ENCODE measurements around the gene SPACA4. TPM values are rescaled to one million over a fixed set of nuclear protein-coding genes. Genes with fewer than 3 reads are reported as not detected.

The SPACA4 gene
- total and polyA plus RNA-seq, 10 of the 15 experiments (the other 5 are each of a cell fraction or from before 2014, with no cell fraction given), result not detected

- in situ Hi-C loops (cut with MboI), result loop anchor here (5.0 kb wide), 1 partner anchor 270 kb away; no protein-coding TSS in a partner anchor
- H2AFZ ChIP-seq (ENCODE audit: control insufficient read depth, low read depth, low read length), result no peak overlapping the region
- FAIRE-seq, result no peak
- SMC1A ChIA-PET (ENCODE audit: uncharacterized antibody, unreplicated experiment), result interaction anchor here (1.6 kb wide), 1 partner anchor 82 kb away, joined by 4 read pairs; no protein-coding TSS in a partner anchor
- CTCF ChIA-PET, result interaction anchor here (0.7 to 9.9 kb wide), 7 partner anchors 21 to 967 kb away, joined by 3 to 155 read pairs (median 9); no protein-coding TSS in a partner anchor
- H3K9me3 ChIP-seq (replicated peaks; ENCODE audit: control insufficient read depth, insufficient read depth, low read length), result no peaks in the 10 kb centered on the region
- no peaks in the 10 kb centered on the region for H4K20me1 ChIP-seq (ENCODE audit: control insufficient read depth, insufficient read depth)
- H3K4me2 ChIP-seq (ENCODE audit: control insufficient read depth, insufficient read depth), result no peak overlapping the region
- peaks cover 4% of the 10 kb centered on the region for H3K4me1 ChIP-seq (ENCODE audit: control insufficient read depth, insufficient read depth, low read length)
- H3K9ac ChIP-seq (ENCODE audit: control insufficient read depth, insufficient read depth, low read length), result no peak overlapping the region
- DNase-seq (ENCODE audit: low read depth, low spot score), result no peak
- intact Hi-C loops (cut with micrococcal nuclease; ENCODE audit: unreplicated experiment), result no loop called here
- RAD21 ChIA-PET (ENCODE audit: unreplicated experiment), result interaction anchor here (0.6 to 6.8 kb wide), 8 partner anchors 21 to 273 kb away, joined by 3 to 69 read pairs (median 3); no protein-coding TSS in a partner anchor
- no peaks in the 10 kb centered on the region for H3K36me3 ChIP-seq (ENCODE audit: control insufficient read depth in 2 of 2, insufficient read depth in 2 of 2, low read length in 1 of 2)
- no peak for TF ChIP-seq CHD2 (IDR thresholded peaks at IDR 0.05; ENCODE audit: borderline replicate concordance, low read depth, low read length)
- TF ChIP-seq EZH2 (IDR thresholded peaks at IDR 0.05; ENCODE audit: borderline replicate concordance, control insufficient read depth, low read depth, low read length), result no peak
- TF ChIP-seq RELB (IDR thresholded peaks at IDR 0.05; ENCODE audit: low read depth), result no peak
- TF ChIP-seq HDAC6 (IDR thresholded peaks at IDR 0.05; ENCODE audit: unreplicated experiment), result no peak
- no peak for TF ChIP-seq HCFC1 (IDR thresholded peaks at IDR 0.05; ENCODE audit: low read length)
- TF ChIP-seq NFYA (IDR thresholded peaks at IDR 0.05; ENCODE audit: borderline replicate concordance, low read depth, low read length), result no peak
- no peak for TF ChIP-seq ZBTB40 (IDR thresholded peaks at IDR 0.05; ENCODE audit: borderline replicate concordance)
- POLR2A ChIA-PET, result interaction anchor here (0.5 kb wide), 2 partner anchors 46 to 54 kb away, joined by 3 to 5 read pairs; no protein-coding TSS in a partner anchor
- WGBS (ENCODE audit: insufficient coverage, insufficient replicate concordance, low lambda C conversion rate, missing lambda C conversion rate), result 54% methylated on average over 3 of the region's 3 CpGs
- H3K27ac ChIP-seq (ENCODE audit: control insufficient read depth, insufficient read depth), result no peak overlapping the region
- no TSS peak for BruUV-seq (replicated peaks)
- no peak overlapping the region for H3K4me3 ChIP-seq
- ATAC-seq, result no peak
- H3K79me2 ChIP-seq (ENCODE audit: control insufficient read depth, insufficient read depth, low read length), result no peaks in the 10 kb centered on the region
- H3K27me3 ChIP-seq (replicated peaks in 1 of 2; ENCODE audit: control insufficient read depth in 2 of 2, insufficient read depth in 2 of 2, low read length in 1 of 2), result no peaks in the 10 kb centered on the region
Measured at GRCh38 chr19:48587387-48587786, 19.2 kb upstream of the SPACA4 start.

Measured in GM12878 (cell line).